ENCODE measurements around the gene NUP210L. TPM values are rescaled to one million over a fixed set of nuclear protein-coding genes. Genes with fewer than 3 reads are reported as not detected.
A peak's percentile ranks its signal among the peaks of the same experiment; 100 is the strongest.
"Not testable (repeated sequence)": the region's sequence is repeated elsewhere in the genome, so short reads cannot be mapped to it uniquely, and the experiment has no call there.

Gene NUP210L
- total RNA-seq, 6 experiments from 2014 or later = not detected

DNA sequence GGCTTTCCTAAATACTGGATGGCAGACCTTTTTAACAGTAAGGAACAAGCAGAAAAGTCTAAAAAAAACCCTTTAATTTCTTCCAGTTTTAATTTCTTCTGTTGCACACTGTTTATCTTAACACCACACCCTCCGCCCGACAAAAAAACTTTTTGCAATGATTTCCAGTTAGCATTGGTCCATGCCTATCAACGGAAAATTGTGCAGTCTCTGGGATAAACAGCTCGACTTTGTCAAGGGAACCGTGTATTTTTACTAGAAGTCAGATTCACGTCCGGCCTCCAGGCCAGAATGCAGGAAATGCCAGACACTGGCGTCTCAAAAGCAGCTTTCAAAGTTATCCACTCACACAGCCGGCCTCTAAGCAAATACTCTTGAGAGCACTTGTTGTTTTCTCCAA, 378 bp upstream of the NUP210L start:
- H3K4me1 Mint-ChIP-seq (ENCODE audit: low read depth) = peaks cover 42% of the 10 kb centered on the region
- no peaks in the 10 kb centered on the region; the same call in 1 of the 2 replicates for H3K27me3 Mint-ChIP-seq (ENCODE audit: insufficient read depth)
- no peaks in the 10 kb centered on the region for H3K9me3 Mint-ChIP-seq
- no peak for TF ChIP-seq CTCF (IDR thresholded peaks at IDR 0.05)
- DNase-seq = peak; percentile 16
- H3K4me3 Mint-ChIP-seq = no peak overlapping the region
- peak overlapping the region; percentile 53; the same call in 1 of the 2 replicates for H3K27ac Mint-ChIP-seq
- peaks cover 41% of the 10 kb centered on the region for H3K36me3 Mint-ChIP-seq (ENCODE audit: low read depth)

- TF ChIP-seq CTCF (IDR thresholded peaks at IDR 0.05) = no peak
- Mint-ChIP-seq H3K4me3 (no peak overlapping the region), H3K27me3 (ENCODE audit: insufficient read depth) (no peaks in the 10 kb centered on the region; the same call in 1 of the 2 replicates), H3K9me3 (no peaks in the 10 kb centered on the region), H3K27ac (peak overlapping the region; percentile 55), H3K36me3 (ENCODE audit: low read depth) (peaks cover 30% of the 10 kb centered on the region), H3K4me1 (ENCODE audit: low read depth) (peaks cover 41% of the 10 kb centered on the region)
- DNase-seq = no peak
Observed at GRCh38 chr1:154154053-154154452, 820 bp downstream of the NUP210L start.

DNA sequence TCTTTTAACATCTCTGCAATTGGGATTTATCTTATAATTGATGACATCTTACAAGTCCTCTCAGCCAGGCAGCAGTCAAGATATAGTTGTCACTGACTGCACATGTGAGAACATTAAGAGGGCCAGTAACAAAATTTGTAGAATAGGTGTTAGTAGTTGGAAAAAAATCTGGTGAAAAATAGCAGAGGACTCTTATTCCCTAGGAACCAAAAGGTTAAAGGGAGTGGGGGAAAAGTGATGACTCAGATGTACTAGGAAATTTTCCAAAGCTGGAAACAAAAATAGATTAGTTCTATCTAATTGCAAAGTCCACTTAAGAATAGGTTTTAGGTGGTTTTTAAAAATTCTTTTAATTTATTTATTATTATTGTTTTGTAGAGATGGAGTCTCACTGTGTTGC, 3.6 kb downstream of the NUP210L start:
- no peak for DNase-seq

DNA sequence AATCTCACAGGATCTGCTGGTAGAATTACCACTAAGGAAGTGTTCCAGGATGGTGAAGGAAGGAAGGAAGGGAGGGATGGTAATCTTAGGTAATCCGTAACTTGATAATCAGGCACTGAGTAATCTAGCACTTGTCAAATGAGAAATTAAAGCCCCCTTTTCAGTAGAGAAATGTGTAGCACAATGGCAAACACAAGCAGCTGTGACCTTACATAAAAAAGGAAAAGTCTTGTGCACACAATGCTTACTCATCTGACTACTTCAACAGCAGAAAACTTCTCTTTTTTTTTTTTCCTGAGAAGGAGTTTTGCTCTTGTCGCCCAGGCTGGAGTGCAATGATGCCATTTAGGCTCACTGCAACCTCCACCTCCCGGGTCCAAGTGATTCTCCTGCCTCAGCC, 6.1 kb downstream of the NUP210L start:
- Mint-ChIP-seq H3K36me3 (ENCODE audit: low read depth) (no peaks in the 10 kb centered on the region), H3K4me3 (no peak overlapping the region), H3K27me3 (ENCODE audit: insufficient read depth) (no peaks in the 10 kb centered on the region; the same call in 1 of the 2 replicates), H3K27ac (no peak overlapping the region), H3K4me1 (ENCODE audit: low read depth) (peaks cover 16% of the 10 kb centered on the region), H3K9me3 (no peaks in the 10 kb centered on the region)
- DNase-seq = no peak
- no peak for TF ChIP-seq CTCF (IDR thresholded peaks at IDR 0.05)

More for the DNA sequence above, 3.6 kb downstream of the NUP210L start:
- no peaks in the 10 kb centered on the region; the same call in 1 of the 2 replicates for H3K27me3 Mint-ChIP-seq (ENCODE audit: insufficient read depth)
- no peak for TF ChIP-seq CTCF (IDR thresholded peaks at IDR 0.05)
- H3K36me3 Mint-ChIP-seq (ENCODE audit: low read depth) = peaks cover 12% of the 10 kb centered on the region
- no peaks in the 10 kb centered on the region for H3K9me3 Mint-ChIP-seq
- H3K4me3 Mint-ChIP-seq = no peak overlapping the region
- H3K4me1 Mint-ChIP-seq (ENCODE audit: low read depth) = peaks cover 28% of the 10 kb centered on the region
- no peak overlapping the region for H3K27ac Mint-ChIP-seq

DNA sequence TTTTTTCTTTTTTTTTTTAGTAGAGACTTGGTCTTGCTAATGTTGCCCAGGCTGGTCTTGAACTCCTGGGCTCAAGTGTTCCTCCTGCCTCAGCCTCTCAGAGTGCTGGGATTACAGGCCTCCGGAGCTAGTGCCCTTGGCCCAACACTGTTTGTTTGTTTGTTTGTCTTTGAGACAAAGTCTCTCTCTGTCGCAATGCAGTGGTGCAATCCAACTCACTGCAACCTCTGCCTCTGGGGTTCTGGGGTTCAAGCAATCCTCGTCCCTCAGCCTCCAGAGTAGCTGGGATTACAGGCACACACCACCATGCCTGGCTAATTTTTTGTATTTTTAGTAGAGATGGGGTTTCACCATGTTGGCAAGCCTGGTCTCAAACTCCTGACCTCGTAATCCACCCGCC, 7.4 kb downstream of the NUP210L start:
- H3K9me3 Mint-ChIP-seq, H3K27ac Mint-ChIP-seq: not testable (repeated sequence)

GRCh38 chr1:154145986-154146385, 8.9 kb downstream of the NUP210L start:
- Mint-ChIP-seq H3K27me3 (ENCODE audit: insufficient read depth) (no peaks in the 10 kb centered on the region; the same call in 1 of the 2 replicates), H3K36me3 (ENCODE audit: low read depth) (no peaks in the 10 kb centered on the region), H3K4me3 (no peak overlapping the region), H3K4me1 (ENCODE audit: low read depth) (peaks cover 13% of the 10 kb centered on the region), H3K27ac (no peak overlapping the region), H3K9me3 (no peaks in the 10 kb centered on the region)
- no peak for DNase-seq
- peak; percentile 71 for TF ChIP-seq CTCF (IDR thresholded peaks at IDR 0.05)

More for the DNA sequence above, 7.4 kb downstream of the NUP210L start:
- DNase-seq; H3K27me3 Mint-ChIP-seq (ENCODE audit: insufficient read depth); H3K36me3 Mint-ChIP-seq (ENCODE audit: low read depth); H3K4me3 Mint-ChIP-seq: not testable (repeated sequence)
- peaks cover 14% of the 10 kb centered on the region for H3K4me1 Mint-ChIP-seq (ENCODE audit: low read depth)

Data from HFFc6 (cell line).